A204.1 (cell line): ENCODE measurements around the gene GABARAP.
"Not testable (repeated sequence)": the region's sequence is repeated elsewhere in the genome, so short reads cannot be mapped to it uniquely, and the experiment has no call there.

Experiments
- FAIRE-seq: peaks from 2 replicates; lab custom pipeline; 2012; peaks lifted over from hg19 to GRCh38; lab: Jason Lieb, UNC

GABARAP gene

GRCh38 chr17:7260651-7261378 lies 18.6 kb upstream of the GABARAP start:
- no peak for FAIRE-seq

- no peak for FAIRE-seq
Observed at GRCh38 chr17:7260151-7260550, 17.9 kb upstream of the GABARAP start.

- no peak for FAIRE-seq
Observed at GRCh38 chr17:7259555-7259889, 17.3 kb upstream of the GABARAP start.

- FAIRE-seq: no peak
Observed at GRCh38 chr17:7258731-7259554, 16.7 kb upstream of the GABARAP start.

- no peak for FAIRE-seq
Observed at GRCh38 chr17:7256766-7257456, 14.7 kb upstream of the GABARAP start.

GRCh38 chr17:7254511-7254910 lies 12.3 kb upstream of the GABARAP start:
- no peak for FAIRE-seq

- no peak for FAIRE-seq
Observed at GRCh38 chr17:7253082-7253481, 10.8 kb upstream of the GABARAP start.

GRCh38 chr17:7252176-7253043 lies 10.2 kb upstream of the GABARAP start, which contains the start of gene ELP5:
TSS of gene ELP5 (plus strand) at chr17:7252215. CDS start at chr17:7252551, 336 bp downstream.
- no peak for FAIRE-seq

GRCh38 chr17:7251661-7252175 lies 9.5 kb upstream of the GABARAP start, which contains the start of gene CTDNEP1:
TSS of gene CTDNEP1 (minus strand) at chr17:7251734. CDS start at chr17:7251296, 438 bp downstream.
- FAIRE-seq: peak; percentile 99

- FAIRE-seq: no peak
Observed at GRCh38 chr17:7250695-7251627, 8.7 kb upstream of the GABARAP start.

- no peak for FAIRE-seq
Observed at GRCh38 chr17:7249830-7250229, 7.6 kb upstream of the GABARAP start.

GRCh38 chr17:7249214-7249613 lies 7.0 kb upstream of the GABARAP start:
- FAIRE-seq: no peak

GRCh38 chr17:7248796-7249195 lies 6.5 kb upstream of the GABARAP start:
- no peak for FAIRE-seq

- no peak for FAIRE-seq
Observed at GRCh38 chr17:7246779-7247178, 4.5 kb upstream of the GABARAP start.

GRCh38 chr17:7243838-7244237 lies 1.6 kb upstream of the GABARAP start:
- FAIRE-seq: not testable (repeated sequence)

GRCh38 chr17:7243453-7243729 lies 1.1 kb upstream of the GABARAP start:
- FAIRE-seq: no peak

GRCh38 chr17:7242717-7243452 lies 636 bp upstream of the GABARAP start:
- FAIRE-seq: no peak

GRCh38 chr17:7241090-7241733 lies 1.0 kb downstream of the GABARAP start:
- FAIRE-seq: no peak

GRCh38 chr17:7240375-7240774 lies 1.9 kb downstream of the GABARAP start:
- no peak for FAIRE-seq
